H1 (cell line): ENCODE results near the gene ARHGAP26.

Experiments used
- CBX8 ChIP-seq: fragments of 300-800, 300-1000 bp; sonication (generic); IDR thresholded peaks from 2 replicates; pipeline ENCODE4 v1.7.1; 2016; ENCODE audit warnings: low read depth, low read length, borderline replicate concordance
- CEBPB ChIP-seq: IDR thresholded peaks from 2 replicates; pipeline ENCODE4 v1.6.1; 2012; ENCODE audit warnings: low read depth, low read length
- CHD1 ChIP-seq: IDR thresholded peaks from 2 replicates; pipeline ENCODE4 v1.6.1; 2012; ENCODE audit warnings: low read depth, low read length, improper control_type of control experiment
- EZH2 ChIP-seq: fragments of 200-600 bp; sonication (generic); IDR thresholded peaks from 2 replicates; pipeline ENCODE4 v1.7.1; 2012; ENCODE audit warnings: low read depth, mild to moderate bottlenecking, moderate library complexity, low read length, inconsistent platforms; ENCODE audit not compliant: severe bottlenecking
- FOSL1 ChIP-seq: IDR thresholded peaks from 2 replicates; pipeline ENCODE4 v1.6.1; 2011; ENCODE audit warnings: mild to moderate bottlenecking, low read depth, low read length, moderate library complexity; ENCODE audit not compliant: insufficient read depth
- HDAC6 ChIP-seq: IDR thresholded peaks from one replicate; pipeline ENCODE4 v1.7.1; 2012; ENCODE audit warnings: low read depth, mild to moderate bottlenecking, inconsistent platforms, low read length, moderate library complexity
- JUN ChIP-seq: IDR thresholded peaks from 2 replicates; pipeline ENCODE4 v1.6.1; 2011; ENCODE audit warnings: low read depth, mild to moderate bottlenecking, improper control_type of control experiment, low read length
- POLR2A ChIP-seq, 2 experiments: IDR thresholded peaks; 1 replicate in 1 of 2; 2 replicates in 1 of 2; pipeline ENCODE4 v1.6.1; 2011; ENCODE audit warnings: low read depth in 2 of 2, low read length in 2 of 2, mild to moderate bottlenecking in 2 of 2; ENCODE audit errors: control extremely low read depth in 1 of 2
- POLR2AphosphoS5 ChIP-seq: IDR thresholded peaks from 2 replicates; pipeline ENCODE4 v1.6.1; 2011; ENCODE audit warnings: low read depth, low read length
- RFX5 ChIP-seq: IDR thresholded peaks from 2 replicates; pipeline ENCODE4 v1.6.1; 2011; ENCODE audit warnings: low read depth, low read length, improper control_type of control experiment, borderline replicate concordance
- TF ChIP-seq, protein P1 (sequence below): IDR thresholded peaks from 2 replicates; pipeline ENCODE4 v1.6.1; 2011; ENCODE audit warnings: low read length, improper control_type of control experiment
- TF ChIP-seq, protein P2 (sequence below): IDR thresholded peaks from 2 replicates; pipeline ENCODE4 v1.6.1; 2012; ENCODE audit warnings: inconsistent platforms
- TF ChIP-seq, protein P3 (sequence below), 3 experiments: IDR thresholded peaks; 1 replicate in 2 of 3; 2 replicates in 1 of 3; pipeline versions ENCODE4 v1.5.1 to v1.6.1; 2011; ENCODE audit warnings: low read length in 3 of 3, mild to moderate bottlenecking in 3 of 3, inconsistent platforms in 2 of 3, low read depth in 1 of 3, moderate library complexity in 1 of 3; ENCODE audit not compliant: insufficient read depth in 1 of 3; ENCODE audit errors: control extremely low read depth in 1 of 3

DNA sequence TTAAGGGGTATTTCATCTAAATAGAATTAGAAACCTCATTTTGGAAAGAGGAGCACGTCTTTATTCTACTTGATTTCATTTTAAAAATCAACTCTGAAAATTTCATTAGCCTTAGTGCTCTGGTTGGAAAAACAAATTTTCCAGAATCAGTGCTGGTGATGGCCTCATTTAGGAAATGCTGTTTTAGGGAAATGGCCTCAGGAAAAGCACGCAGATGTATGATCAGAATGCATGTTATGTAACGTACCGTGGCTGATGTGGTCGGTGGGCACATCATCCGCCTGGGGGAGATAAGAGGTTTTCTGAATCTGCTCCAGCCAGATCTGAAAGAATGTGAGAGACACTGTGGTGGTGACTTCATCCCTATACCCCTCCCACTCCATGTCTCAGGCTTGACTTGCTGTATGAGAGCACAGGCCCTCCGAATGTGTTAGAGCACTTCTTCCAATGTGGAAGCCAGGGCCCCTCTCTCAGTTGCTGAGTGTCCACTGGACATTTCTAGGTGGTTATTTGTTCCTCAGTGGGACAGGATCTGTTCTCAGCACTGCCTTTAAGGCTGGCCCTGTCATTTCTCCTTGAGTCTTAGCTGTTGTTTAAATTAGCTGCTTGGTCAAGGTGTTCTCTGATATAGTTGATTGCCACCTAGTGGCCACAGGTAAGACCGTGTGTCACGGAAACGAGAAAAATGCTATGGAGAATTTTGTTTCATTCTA is 96.5 kb downstream of the ARHGAP26 start:
- TF ChIP-seq, protein P1, sequence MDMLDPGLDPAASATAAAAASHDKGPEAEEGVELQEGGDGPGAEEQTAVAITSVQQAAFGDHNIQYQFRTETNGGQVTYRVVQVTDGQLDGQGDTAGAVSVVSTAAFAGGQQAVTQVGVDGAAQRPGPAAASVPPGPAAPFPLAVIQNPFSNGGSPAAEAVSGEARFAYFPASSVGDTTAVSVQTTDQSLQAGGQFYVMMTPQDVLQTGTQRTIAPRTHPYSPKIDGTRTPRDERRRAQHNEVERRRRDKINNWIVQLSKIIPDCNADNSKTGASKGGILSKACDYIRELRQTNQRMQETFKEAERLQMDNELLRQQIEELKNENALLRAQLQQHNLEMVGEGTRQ, result no peak
- TF ChIP-seq FOSL1 (no peak), POLR2A (IDR thresholded peaks at IDR 0.05; ENCODE audit: control extremely low read depth in 1 of 2, low read depth in 2 of 2, low read length in 2 of 2) (no peak), POLR2AphosphoS5 (no peak), HDAC6 (no peak), CEBPB (no peak), EZH2 (no peak), CBX8 (no peak), JUN (no peak), CHD1 (no peak), RFX5 (no peak)
- TF ChIP-seq, protein P2, sequence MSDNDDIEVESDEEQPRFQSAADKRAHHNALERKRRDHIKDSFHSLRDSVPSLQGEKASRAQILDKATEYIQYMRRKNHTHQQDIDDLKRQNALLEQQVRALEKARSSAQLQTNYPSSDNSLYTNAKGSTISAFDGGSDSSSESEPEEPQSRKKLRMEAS, result no peak
- TF ChIP-seq, protein P3, sequence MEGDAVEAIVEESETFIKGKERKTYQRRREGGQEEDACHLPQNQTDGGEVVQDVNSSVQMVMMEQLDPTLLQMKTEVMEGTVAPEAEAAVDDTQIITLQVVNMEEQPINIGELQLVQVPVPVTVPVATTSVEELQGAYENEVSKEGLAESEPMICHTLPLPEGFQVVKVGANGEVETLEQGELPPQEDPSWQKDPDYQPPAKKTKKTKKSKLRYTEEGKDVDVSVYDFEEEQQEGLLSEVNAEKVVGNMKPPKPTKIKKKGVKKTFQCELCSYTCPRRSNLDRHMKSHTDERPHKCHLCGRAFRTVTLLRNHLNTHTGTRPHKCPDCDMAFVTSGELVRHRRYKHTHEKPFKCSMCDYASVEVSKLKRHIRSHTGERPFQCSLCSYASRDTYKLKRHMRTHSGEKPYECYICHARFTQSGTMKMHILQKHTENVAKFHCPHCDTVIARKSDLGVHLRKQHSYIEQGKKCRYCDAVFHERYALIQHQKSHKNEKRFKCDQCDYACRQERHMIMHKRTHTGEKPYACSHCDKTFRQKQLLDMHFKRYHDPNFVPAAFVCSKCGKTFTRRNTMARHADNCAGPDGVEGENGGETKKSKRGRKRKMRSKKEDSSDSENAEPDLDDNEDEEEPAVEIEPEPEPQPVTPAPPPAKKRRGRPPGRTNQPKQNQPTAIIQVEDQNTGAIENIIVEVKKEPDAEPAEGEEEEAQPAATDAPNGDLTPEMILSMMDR (IDR thresholded peaks at IDR 0.05; ENCODE audit: control extremely low read depth in 1 of 3, insufficient read depth in 1 of 3, low read depth in 1 of 3, low read length in 3 of 3), result peak in 2 of 3 experiments; percentile 72 to 78; a peak in 3 of 4 replicates
